Osteoblast (primary cell): ENCODE data around the gene ZNF587. TPM values are rescaled to one million over a fixed set of nuclear protein-coding genes. Genes with fewer than 3 reads are reported as not detected.
"Not testable (repeated sequence)": the region's sequence is repeated elsewhere in the genome, so short reads cannot be mapped to it uniquely, and the experiment has no call there.

Experiments used
- DNase-seq: peaks from one replicate; pipeline ENCODE4 v3.0.0; 2011; ENCODE audit warnings: low spot score, mixed read lengths; ENCODE audit not compliant: insufficient read length; ENCODE audit errors: missing footprints
- H2AFZ ChIP-seq: 2 replicates; pipeline ENCODE4 v1.6.0; 2011; ENCODE audit warnings: mild to moderate bottlenecking, low read length
- H3K27ac ChIP-seq: 2 replicates; pipeline ENCODE4 v1.5.1; 2011; ENCODE audit warnings: mild to moderate bottlenecking, low read depth, low read length, moderate library complexity
- H3K27me3 ChIP-seq: 2 replicates; pipeline ENCODE4 v1.6.0; 2012; ENCODE audit warnings: mild to moderate bottlenecking, control low read depth, inconsistent platforms, low read length, moderate library complexity; ENCODE audit not compliant: insufficient read depth
- H3K36me3 ChIP-seq: 2 replicates; pipeline ENCODE4 v1.5.1; 2011; ENCODE audit warnings: mild to moderate bottlenecking, low read length, control low read depth, moderate library complexity; ENCODE audit not compliant: insufficient read depth
- H3K4me1 ChIP-seq: 2 replicates; pipeline ENCODE4 v1.5.1; 2011; ENCODE audit warnings: mild to moderate bottlenecking, low read length, control low read depth, moderate library complexity; ENCODE audit not compliant: insufficient read depth
- H3K4me2 ChIP-seq: 2 replicates; pipeline ENCODE4 v1.6.0; 2011; ENCODE audit warnings: mild to moderate bottlenecking, low read length; ENCODE audit not compliant: insufficient read depth
- H3K4me3 ChIP-seq: fragments of 200-600 bp; sonication (generic); 3 replicates; pipeline ENCODE4 v1.5.1; 2012; ENCODE audit warnings: mild to moderate bottlenecking, low read length, inconsistent platforms; ENCODE audit not compliant: insufficient read depth
- H3K79me2 ChIP-seq: 2 replicates; pipeline ENCODE4 v1.6.0; 2012; ENCODE audit warnings: mild to moderate bottlenecking, low read length, control low read depth, inconsistent platforms; ENCODE audit not compliant: insufficient read depth
- H3K9me3 ChIP-seq: 2 replicates; pipeline ENCODE4 v1.5.1; 2011; ENCODE audit warnings: low read depth, low read length, control low read depth
- H4K20me1 ChIP-seq: 2 replicates; pipeline ENCODE4 v1.6.0; 2012; ENCODE audit warnings: mild to moderate bottlenecking, low read length, control low read depth; ENCODE audit not compliant: insufficient read depth
- CTCF ChIP-seq: IDR thresholded peaks from 2 replicates; pipeline ENCODE4 v1.5.1; 2011; ENCODE audit warnings: mild to moderate bottlenecking, low read depth, low read length, moderate library complexity; ENCODE audit errors: extremely low read depth
- total RNA-seq: library from RNA; depleted of rRNA; stranded (reverse); fragments of >200 nt; gene quantifications from 2 replicates; pipeline ENCODE4 v1.2.3, GENCODE V29; 2012

The ZNF587 gene
- total RNA-seq, 1 donor: 26.4 TPM

GRCh38 chr19:57849162-57849665, 445 bp upstream of the ZNF587 start:
- not testable (repeated sequence) for H3K9me3 ChIP-seq, H2AFZ ChIP-seq, H3K27me3 ChIP-seq, DNase-seq, H3K36me3 ChIP-seq, H3K4me1 ChIP-seq
- Histone ChIP-seq H3K4me3 (peak overlapping the region; percentile 89), H3K4me2 (peak overlapping the region; percentile 88), H3K27ac (peak overlapping the region; percentile 81), H4K20me1 (peaks cover 18% of the 10 kb centered on the region), H3K79me2 (peaks cover 64% of the 10 kb centered on the region)

- H4K20me1 ChIP-seq: peaks cover 18% of the 10 kb centered on the region
- no peak overlapping the region for H2AFZ ChIP-seq
- H3K4me1 ChIP-seq: peaks cover 10% of the 10 kb centered on the region
- H3K4me2 ChIP-seq: peak overlapping the region; percentile 88
- peaks cover 54% of the 10 kb centered on the region for H3K79me2 ChIP-seq
- peak overlapping the region; percentile 81 for H3K27ac ChIP-seq
- DNase-seq: peak; percentile 78
- H3K4me3 ChIP-seq: peak overlapping the region; percentile 89
- peaks cover 11% of the 10 kb centered on the region for H3K36me3 ChIP-seq
- H3K27me3 ChIP-seq: no peaks in the 10 kb centered on the region
- no peaks in the 10 kb centered on the region for H3K9me3 ChIP-seq
- no peak for TF ChIP-seq CTCF
These were observed 926 bp downstream of the ZNF587 start for GRCh38 chr19:57850553-57851017.

- not testable (repeated sequence) for H3K27ac ChIP-seq, H3K4me3 ChIP-seq, H3K4me1 ChIP-seq, H2AFZ ChIP-seq, H3K27me3 ChIP-seq, H3K9me3 ChIP-seq, DNase-seq, H3K4me2 ChIP-seq
- H3K79me2 ChIP-seq: peaks cover 51% of the 10 kb centered on the region
- peaks cover 24% of the 10 kb centered on the region for H3K36me3 ChIP-seq
- H4K20me1 ChIP-seq: peaks cover 18% of the 10 kb centered on the region
These were observed 2.3 kb downstream of the ZNF587 start for GRCh38 chr19:57851812-57852603.

- H3K27ac ChIP-seq, H3K4me2 ChIP-seq, H2AFZ ChIP-seq, H3K4me3 ChIP-seq, H3K4me1 ChIP-seq, H3K27me3 ChIP-seq, DNase-seq, H3K9me3 ChIP-seq: not testable (repeated sequence)
- H4K20me1 ChIP-seq: peaks cover 15% of the 10 kb centered on the region
- peaks cover 51% of the 10 kb centered on the region for H3K79me2 ChIP-seq
- H3K36me3 ChIP-seq: peaks cover 37% of the 10 kb centered on the region
These were observed 4.5 kb downstream of the ZNF587 start for GRCh38 chr19:57854117-57854516.

- not testable (repeated sequence) for H2AFZ ChIP-seq, H3K27me3 ChIP-seq, H3K4me1 ChIP-seq, H4K20me1 ChIP-seq, DNase-seq, H3K27ac ChIP-seq, H3K79me2 ChIP-seq, H3K4me2 ChIP-seq, H3K4me3 ChIP-seq
- Histone ChIP-seq H3K36me3 (peaks cover 86% of the 10 kb centered on the region), H3K9me3 (peaks cover 33% of the 10 kb centered on the region)
These were observed 12.7 kb downstream of the ZNF587 start for GRCh38 chr19:57862351-57862750.
